SU-DHL-6 (cell line): ENCODE data around the gene SHISAL1.

Experiments
- H2AFZ ChIP-seq: fragments of 200-600 bp; sonication (generic); 2 replicates; pipeline ENCODE4 v1.6.1; 2014; ENCODE audit warnings: low read depth, mild to moderate bottlenecking, moderate library complexity, mixed read lengths, antibody characterized with exemption, low read length; ENCODE audit not compliant: severe bottlenecking
- H3F3A ChIP-seq: fragments of 200-600 bp; shearing (Covaris generic); 2 replicates; pipeline ENCODE4 v1.6.0; 2016; ENCODE audit warnings: antibody characterized with exemption, mild to moderate bottlenecking; ENCODE audit not compliant: insufficient read depth
- H3K27ac ChIP-seq: fragments of 200-600 bp; sonication (generic); 2 replicates; pipeline ENCODE4 v1.5.1; 2016; ENCODE audit warnings: low read depth, mild to moderate bottlenecking, low read length, moderate library complexity, mixed read lengths
- H3K27me3 ChIP-seq: fragments of 200-600 bp; sonication (generic), shearing (Covaris generic); 2 replicates; pipeline ENCODE4 v1.6.0; 2014; ENCODE audit warnings: mild to moderate bottlenecking, low read length
- H3K36me3 ChIP-seq: fragments of 200-600 bp; sonication (generic); 2 replicates; pipeline ENCODE4 v1.6.1; 2014; ENCODE audit warnings: mild to moderate bottlenecking, low read length, mixed read lengths
- H3K4me2 ChIP-seq: fragments of 300-600, 200-600 bp; shearing (Covaris generic), sonication (generic); 2 replicates; pipeline ENCODE4 v1.6.0; 2014; ENCODE audit warnings: low read length, low read depth, mild to moderate bottlenecking; ENCODE audit not compliant: poor library complexity, severe bottlenecking
- H3K4me3 ChIP-seq: fragments of 200-600 bp; sonication (generic); 2 replicates; pipeline ENCODE4 v1.5.1; 2014; ENCODE audit warnings: antibody characterized with exemption, low read length, mild to moderate bottlenecking, mixed read lengths; ENCODE audit not compliant: insufficient read depth, poor library complexity, severe bottlenecking
- H3K79me2 ChIP-seq: fragments of 200-600 bp; sonication (generic); 2 replicates; pipeline ENCODE4 v1.6.1; 2014; ENCODE audit warnings: mild to moderate bottlenecking, low read length, moderate library complexity; ENCODE audit not compliant: insufficient read depth
- H3K9ac ChIP-seq: fragments of 200-600 bp; sonication (generic); 2 replicates; pipeline ENCODE4 v1.7.0; 2014; ENCODE audit warnings: mild to moderate bottlenecking, low read length
- H3K9me2 ChIP-seq: fragments of 200-600 bp; sonication (generic); replicated peaks from 2 replicates; pipeline ENCODE4 v1.6.1; 2014; ENCODE audit warnings: low read length; ENCODE audit not compliant: insufficient read depth
- H3K9me3 ChIP-seq: fragments of 200-600 bp; sonication (generic); 2 replicates; pipeline ENCODE4 v1.6.1; 2014; ENCODE audit warnings: low read length, mixed read lengths; ENCODE audit not compliant: insufficient read depth
- H4K20me1 ChIP-seq: fragments of 200-600 bp; sonication (generic); 2 replicates; pipeline ENCODE4 v1.6.1; 2014; ENCODE audit warnings: low read depth, mild to moderate bottlenecking, antibody characterized with exemption, low read length, moderate library complexity, mixed read lengths
- EZH2phosphoT487 ChIP-seq: fragments of 200-600 bp; sonication (generic), shearing (Covaris generic); conservative IDR thresholded peaks from 2 replicates; pipeline ENCODE4 v1.6.1; 2018; ENCODE audit warnings: mild to moderate bottlenecking, antibody characterized with exemption, low read length, moderate library complexity, mixed read lengths
- TF ChIP-seq, protein P1 (sequence below): fragments of 200-600 bp; sonication (generic); IDR thresholded peaks from one replicate; pipeline ENCODE4 v1.5.1; 2017; ENCODE audit warnings: antibody characterized with exemption, mild to moderate bottlenecking, low read length, moderate library complexity; ENCODE audit not compliant: insufficient read depth, poor library complexity, severe bottlenecking

The SHISAL1 gene

GRCh38 chr22:44280665-44281188, 32.0 kb downstream of the SHISAL1 start:
- Histone ChIP-seq H3K27me3 (no peaks in the 10 kb centered on the region), H2AFZ (no peak overlapping the region)

GRCh38 chr22:44279069-44279360, 33.7 kb downstream of the SHISAL1 start:
- Histone ChIP-seq H3K9ac (no peak overlapping the region), H4K20me1 (no peaks in the 10 kb centered on the region), H3K36me3 (no peaks in the 10 kb centered on the region), H3K27me3 (no peaks in the 10 kb centered on the region), H3K4me2 (no peak overlapping the region), H3K4me3 (no peak overlapping the region), H3K9me3 (no peaks in the 10 kb centered on the region), H3K79me2 (no peaks in the 10 kb centered on the region), H3F3A (no peaks in the 10 kb centered on the region), H2AFZ (no peak overlapping the region), H3K9me2 (no peaks in the 10 kb centered on the region), H3K27ac (no peak overlapping the region)
- no peak for TF ChIP-seq EZH2phosphoT487
- TF ChIP-seq, protein P1, sequence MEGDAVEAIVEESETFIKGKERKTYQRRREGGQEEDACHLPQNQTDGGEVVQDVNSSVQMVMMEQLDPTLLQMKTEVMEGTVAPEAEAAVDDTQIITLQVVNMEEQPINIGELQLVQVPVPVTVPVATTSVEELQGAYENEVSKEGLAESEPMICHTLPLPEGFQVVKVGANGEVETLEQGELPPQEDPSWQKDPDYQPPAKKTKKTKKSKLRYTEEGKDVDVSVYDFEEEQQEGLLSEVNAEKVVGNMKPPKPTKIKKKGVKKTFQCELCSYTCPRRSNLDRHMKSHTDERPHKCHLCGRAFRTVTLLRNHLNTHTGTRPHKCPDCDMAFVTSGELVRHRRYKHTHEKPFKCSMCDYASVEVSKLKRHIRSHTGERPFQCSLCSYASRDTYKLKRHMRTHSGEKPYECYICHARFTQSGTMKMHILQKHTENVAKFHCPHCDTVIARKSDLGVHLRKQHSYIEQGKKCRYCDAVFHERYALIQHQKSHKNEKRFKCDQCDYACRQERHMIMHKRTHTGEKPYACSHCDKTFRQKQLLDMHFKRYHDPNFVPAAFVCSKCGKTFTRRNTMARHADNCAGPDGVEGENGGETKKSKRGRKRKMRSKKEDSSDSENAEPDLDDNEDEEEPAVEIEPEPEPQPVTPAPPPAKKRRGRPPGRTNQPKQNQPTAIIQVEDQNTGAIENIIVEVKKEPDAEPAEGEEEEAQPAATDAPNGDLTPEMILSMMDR = no peak

More at GRCh38 chr22:44280665-44281188, 32.0 kb downstream of the SHISAL1 start:
- no peak overlapping the region for H3K4me3 ChIP-seq
- H4K20me1 ChIP-seq = no peaks in the 10 kb centered on the region
- no peak overlapping the region for H3K9ac ChIP-seq
- no peaks in the 10 kb centered on the region for H3F3A ChIP-seq
- TF ChIP-seq, protein P1 = no peak
- no peak for TF ChIP-seq EZH2phosphoT487
- H3K36me3 ChIP-seq = no peaks in the 10 kb centered on the region
- no peak overlapping the region for H3K4me2 ChIP-seq
- no peak overlapping the region for H3K27ac ChIP-seq
- H3K79me2 ChIP-seq = no peaks in the 10 kb centered on the region
- no peaks in the 10 kb centered on the region for H3K9me3 ChIP-seq
- no peaks in the 10 kb centered on the region for H3K9me2 ChIP-seq

DNA sequence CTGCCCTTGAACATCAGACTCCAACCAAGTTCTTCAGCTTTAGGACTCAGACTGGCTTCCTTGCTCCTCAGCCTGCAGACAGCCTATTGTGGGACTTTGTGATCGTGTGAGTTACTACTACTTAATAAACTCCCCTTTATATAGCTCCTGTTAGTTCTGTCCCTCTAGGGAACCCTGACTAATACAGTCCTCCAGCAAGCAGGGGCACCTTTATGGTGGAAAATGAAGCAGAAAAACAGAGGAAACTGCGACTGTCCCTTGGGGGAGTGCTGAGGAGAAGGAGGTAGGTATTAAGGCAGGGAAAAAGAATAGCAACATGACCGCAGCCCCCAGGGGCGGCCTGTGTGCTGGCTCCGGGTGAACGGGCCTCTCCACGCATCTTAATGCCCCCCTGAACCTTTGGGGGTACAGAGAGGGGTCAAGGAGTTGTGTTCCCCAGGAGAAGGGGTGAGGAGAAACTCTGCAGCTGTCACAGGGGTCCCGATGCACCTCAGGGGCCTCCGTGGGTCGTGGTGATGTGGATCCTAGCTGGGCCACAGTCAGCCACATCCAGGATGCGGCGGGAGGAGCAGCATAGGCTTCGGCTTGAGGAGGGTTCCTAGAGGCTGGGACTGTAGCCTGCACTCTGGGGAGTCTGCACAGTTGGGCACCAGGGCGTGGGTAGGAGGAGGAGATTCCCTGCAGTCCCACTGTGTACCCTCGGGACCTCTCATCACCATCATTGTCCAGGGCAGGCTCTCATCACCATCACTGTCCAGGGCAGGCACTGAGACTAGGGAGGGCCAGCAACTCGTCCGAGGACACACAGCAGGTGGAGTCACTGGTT, 34.3 kb downstream of the SHISAL1 start:
- no peak overlapping the region for H2AFZ ChIP-seq
- H3K27ac ChIP-seq = no peak overlapping the region
- no peaks in the 10 kb centered on the region for H3K36me3 ChIP-seq
- H3K4me2 ChIP-seq = no peak overlapping the region
- H3K27me3 ChIP-seq = no peaks in the 10 kb centered on the region
- no peaks in the 10 kb centered on the region for H3K9me2 ChIP-seq
- H3K79me2 ChIP-seq = no peaks in the 10 kb centered on the region
- no peak overlapping the region for H3K9ac ChIP-seq
- TF ChIP-seq, protein P1 = no peak
- TF ChIP-seq EZH2phosphoT487 = no peak
- H3K9me3 ChIP-seq = no peaks in the 10 kb centered on the region
- no peak overlapping the region for H3K4me3 ChIP-seq
- H3F3A ChIP-seq = no peaks in the 10 kb centered on the region
- H4K20me1 ChIP-seq = no peaks in the 10 kb centered on the region
